Calu3 (cell line): ENCODE data around the gene FBXO5. TPM values are rescaled to one million over a fixed set of nuclear protein-coding genes. Genes with fewer than 3 reads are reported as not detected.

Experiments
- BruUV-seq: library from RNA; stranded (reverse); fragments of 400-500 nt; replicated peaks from 2 replicates; lab custom pipeline; 2021; lab: Mats Ljungman, UMichigan
- CTCF ChIA-PET: fragments of 300-600 bp; sonication (Branson Sonifier 250); formaldehyde crosslinking; loops from one replicate; lab custom pipeline; 2022; ENCODE audit warnings: antibody characterized with exemption; lab: Charles Lee
- DNase-seq: peaks from one replicate; pipeline ENCODE4 v3.0.0; 2022
- H3K27ac Mint-ChIP-seq: one replicate; pipeline ENCODE4 v1.8.0; 2022; ENCODE audit warnings: mixed read lengths; ENCODE audit not compliant: unreplicated experiment
- H3K27me3 Mint-ChIP-seq: one replicate; pipeline ENCODE4 v1.8.0; 2022; ENCODE audit warnings: mixed read lengths; ENCODE audit not compliant: unreplicated experiment
- H3K36me3 Mint-ChIP-seq: one replicate; pipeline ENCODE4 v1.8.0; 2022; ENCODE audit warnings: mild to moderate bottlenecking, moderate library complexity, mixed read lengths; ENCODE audit not compliant: insufficient read depth, unreplicated experiment
- H3K4me1 Mint-ChIP-seq: one replicate; pipeline ENCODE4 v1.8.0; 2022; ENCODE audit warnings: mild to moderate bottlenecking, low read depth, mixed read lengths; ENCODE audit not compliant: unreplicated experiment
- H3K4me3 Mint-ChIP-seq: one replicate; pipeline ENCODE4 v1.8.0; 2022; ENCODE audit warnings: mild to moderate bottlenecking, low read depth, moderate library complexity, mixed read lengths; ENCODE audit not compliant: unreplicated experiment
- H3K9me3 Mint-ChIP-seq: one replicate; pipeline ENCODE4 v1.8.0; 2022; ENCODE audit warnings: low read depth, mixed read lengths; ENCODE audit not compliant: unreplicated experiment
- intact Hi-C: fragments of 100-400 bp; cut with micrococcal nuclease; formaldehyde crosslinking; loops from one replicate; pipeline ENCODE4 v1.10.0; 2022; ENCODE audit not compliant: unreplicated experiment
- total RNA-seq: library from RNA; stranded (reverse); gene quantifications from 2 replicates; pipeline ENCODE4 v1.2.3, GENCODE V29; 2022
- TF ChIP-seq, protein P1 (sequence below): fragments of 200-600 bp; IDR thresholded peaks from one replicate; pipeline ENCODE4 v1.8.0; 2022; ENCODE audit warnings: antibody characterized with exemption; ENCODE audit not compliant: unreplicated experiment

FBXO5 gene
- total RNA-seq, 1 experiment from 2014 or later, result 21.1 TPM

DNA sequence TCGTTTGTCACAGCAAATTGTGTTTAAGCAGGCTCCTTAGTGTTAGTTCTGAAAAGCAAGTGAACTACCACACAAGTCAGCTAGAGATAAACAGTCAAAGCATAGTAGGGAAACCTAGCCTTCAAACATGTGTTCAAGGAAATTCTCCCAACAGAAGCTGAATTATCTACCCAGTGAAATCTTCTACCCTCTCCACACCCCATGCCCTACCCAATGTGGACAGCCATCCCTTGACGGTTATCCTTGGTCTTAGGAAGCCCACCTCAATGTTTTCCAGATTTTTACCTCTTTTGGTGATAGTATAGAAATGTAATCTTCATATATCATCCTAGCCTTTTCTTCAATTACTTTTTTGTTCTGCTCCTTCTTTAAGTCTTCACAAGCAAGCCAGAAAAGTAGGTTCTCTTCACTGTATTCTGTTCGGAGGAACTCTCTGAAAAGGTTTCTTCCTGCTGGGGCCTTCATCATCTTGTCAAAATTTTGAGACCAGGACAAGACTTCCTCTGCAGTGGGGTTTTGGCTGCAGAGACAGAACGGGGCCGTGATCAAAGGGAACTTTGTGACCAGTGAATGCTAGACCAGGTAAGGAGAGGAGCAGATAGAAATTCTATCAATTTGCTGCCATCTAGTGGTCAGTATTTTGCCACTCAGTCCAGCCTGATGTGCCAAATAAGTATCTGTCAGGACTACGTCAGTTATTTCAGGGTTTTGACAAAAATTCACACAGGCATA, 41.3 kb upstream of the FBXO5 start:
- Mint-ChIP-seq H3K9me3 (no peaks in the 10 kb centered on the region), H3K27ac (no peak overlapping the region), H3K36me3 (no peaks in the 10 kb centered on the region), H3K4me3 (no peak overlapping the region), H3K4me1 (no peaks in the 10 kb centered on the region), H3K27me3 (no peaks in the 10 kb centered on the region)
- TF ChIP-seq, protein P1, sequence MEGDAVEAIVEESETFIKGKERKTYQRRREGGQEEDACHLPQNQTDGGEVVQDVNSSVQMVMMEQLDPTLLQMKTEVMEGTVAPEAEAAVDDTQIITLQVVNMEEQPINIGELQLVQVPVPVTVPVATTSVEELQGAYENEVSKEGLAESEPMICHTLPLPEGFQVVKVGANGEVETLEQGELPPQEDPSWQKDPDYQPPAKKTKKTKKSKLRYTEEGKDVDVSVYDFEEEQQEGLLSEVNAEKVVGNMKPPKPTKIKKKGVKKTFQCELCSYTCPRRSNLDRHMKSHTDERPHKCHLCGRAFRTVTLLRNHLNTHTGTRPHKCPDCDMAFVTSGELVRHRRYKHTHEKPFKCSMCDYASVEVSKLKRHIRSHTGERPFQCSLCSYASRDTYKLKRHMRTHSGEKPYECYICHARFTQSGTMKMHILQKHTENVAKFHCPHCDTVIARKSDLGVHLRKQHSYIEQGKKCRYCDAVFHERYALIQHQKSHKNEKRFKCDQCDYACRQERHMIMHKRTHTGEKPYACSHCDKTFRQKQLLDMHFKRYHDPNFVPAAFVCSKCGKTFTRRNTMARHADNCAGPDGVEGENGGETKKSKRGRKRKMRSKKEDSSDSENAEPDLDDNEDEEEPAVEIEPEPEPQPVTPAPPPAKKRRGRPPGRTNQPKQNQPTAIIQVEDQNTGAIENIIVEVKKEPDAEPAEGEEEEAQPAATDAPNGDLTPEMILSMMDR, result peak; percentile 37
- DNase-seq, result peak; percentile 36
- intact Hi-C loops, result loop anchor here (2.0 to 5.0 kb wide), 3 partner anchors 69 to 277 kb away; no protein-coding TSS in a partner anchor
- BruUV-seq, result no TSS peak
- CTCF ChIA-PET, result interaction anchor here (0.6 kb wide), 1 partner anchor 413 kb away, joined by 5 read pairs; no protein-coding TSS in a partner anchor

DNA sequence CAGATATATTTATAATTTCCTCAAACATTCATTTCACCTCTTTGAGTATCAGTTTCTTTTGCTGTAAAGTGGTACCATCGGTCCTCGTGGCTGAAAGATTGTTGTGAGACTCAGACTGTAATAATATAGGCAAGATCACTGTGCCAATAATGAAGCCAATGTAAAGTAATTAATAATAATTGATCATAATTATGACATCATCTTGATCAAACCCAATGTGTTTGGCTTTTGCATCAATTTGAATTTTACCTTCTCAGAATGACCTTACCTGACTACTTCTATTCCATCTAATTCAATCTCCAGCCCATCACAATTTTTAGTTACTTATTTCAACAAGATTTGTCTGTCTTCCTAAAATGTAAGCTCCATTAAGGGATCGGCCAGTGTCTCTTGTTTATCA, 35.5 kb upstream of the FBXO5 start:
- H3K4me1 Mint-ChIP-seq, result no peaks in the 10 kb centered on the region
- BruUV-seq, result no TSS peak
- no peak for DNase-seq
- H3K4me3 Mint-ChIP-seq, result no peak overlapping the region
- no peaks in the 10 kb centered on the region for H3K36me3 Mint-ChIP-seq
- TF ChIP-seq, protein P1, result no peak
- no peaks in the 10 kb centered on the region for H3K9me3 Mint-ChIP-seq
- H3K27ac Mint-ChIP-seq, result no peak overlapping the region
- intact Hi-C loops, result no loop called here
- CTCF ChIA-PET, result no interaction called here
- no peaks in the 10 kb centered on the region for H3K27me3 Mint-ChIP-seq

GRCh38 chr6:153016846-153017245, 34.0 kb upstream of the FBXO5 start:
- Mint-ChIP-seq H3K4me3 (no peak overlapping the region), H3K36me3 (no peaks in the 10 kb centered on the region), H3K9me3 (no peaks in the 10 kb centered on the region), H3K27me3 (no peaks in the 10 kb centered on the region), H3K4me1 (no peaks in the 10 kb centered on the region), H3K27ac (no peak overlapping the region)
- CTCF ChIA-PET, result no interaction called here
- DNase-seq, result no peak
- TF ChIP-seq, protein P1, result no peak
- no TSS peak for BruUV-seq
- intact Hi-C loops, result no loop called here

DNA sequence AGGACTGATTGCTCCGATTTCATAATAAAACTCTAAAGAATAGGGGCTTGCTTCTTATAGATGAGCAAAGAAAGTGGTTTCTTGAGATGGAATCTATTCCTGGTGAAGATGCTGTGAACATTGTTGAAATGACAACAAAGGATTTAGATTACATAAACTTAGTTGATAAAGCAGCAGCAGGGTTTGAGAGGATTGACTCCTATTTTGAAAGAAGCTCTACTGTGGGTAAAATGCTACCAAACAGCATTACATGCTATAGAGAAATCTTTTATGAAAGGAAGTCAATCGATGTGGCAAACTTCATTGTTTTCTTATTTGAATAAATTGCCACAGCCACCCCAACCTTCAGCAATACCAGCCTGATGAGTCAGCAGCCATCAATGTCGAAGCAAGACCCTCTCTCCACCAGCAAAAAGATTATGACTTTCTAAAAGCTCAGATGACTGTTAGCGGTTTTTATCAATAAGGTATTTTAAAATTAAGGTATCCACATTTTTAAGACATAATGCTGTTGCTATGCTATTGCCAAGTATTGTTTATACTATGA, 32.3 kb upstream of the FBXO5 start:
- Mint-ChIP-seq H3K4me3 (no peak overlapping the region), H3K9me3 (no peaks in the 10 kb centered on the region), H3K36me3 (no peaks in the 10 kb centered on the region), H3K4me1 (no peaks in the 10 kb centered on the region), H3K27me3 (no peaks in the 10 kb centered on the region), H3K27ac (no peak overlapping the region)
- DNase-seq, result no peak
- intact Hi-C loops, result no loop called here
- TF ChIP-seq, protein P1, result no peak
- CTCF ChIA-PET, result no interaction called here
- BruUV-seq, result no TSS peak
